GM21717 (cell line): ENCODE results near the gene CYP2E1.
"Not testable (repeated sequence)": the region's sequence is repeated elsewhere in the genome, so short reads cannot be mapped to it uniquely, and the experiment has no call there.

Source experiments
- ATAC-seq: cut with Tn5 transposase; IDR thresholded peaks from one replicate; pipeline ENCODE4 v1.9.1; 2021; ENCODE audit warnings: mild to moderate bottlenecking, moderate library complexity; ENCODE audit not compliant: unreplicated experiment

CYP2E1 gene

GRCh38 chr10:133528296-133528844 is 1.2 kb downstream of the CYP2E1 start:
- ATAC-seq = no peak

GRCh38 chr10:133528845-133529575 is 1.8 kb downstream of the CYP2E1 start:
- no peak for ATAC-seq

- no peak for ATAC-seq
Measured at GRCh38 chr10:133529576-133529946, 2.4 kb downstream of the CYP2E1 start.

GRCh38 chr10:133530506-133530905 is 3.3 kb downstream of the CYP2E1 start:
- no peak for ATAC-seq

- ATAC-seq = no peak
Measured at GRCh38 chr10:133532871-133533270, 5.7 kb downstream of the CYP2E1 start.

GRCh38 chr10:133534417-133534816 is 7.3 kb downstream of the CYP2E1 start:
- ATAC-seq = no peak

- ATAC-seq = no peak
Measured at GRCh38 chr10:133536198-133536597, 9.0 kb downstream of the CYP2E1 start.

- ATAC-seq = no peak
Measured at GRCh38 chr10:133537546-133538545, 10.7 kb downstream of the CYP2E1 start.

GRCh38 chr10:133541441-133541975 is 14.3 kb downstream of the CYP2E1 start:
- not testable (repeated sequence) for ATAC-seq

- ATAC-seq = no peak
Measured at GRCh38 chr10:133544506-133544905, 17.3 kb downstream of the CYP2E1 start.

GRCh38 chr10:133554600-133554999 is 27.4 kb downstream of the CYP2E1 start:
- ATAC-seq = no peak

- ATAC-seq = no peak
Measured at GRCh38 chr10:133555521-133555920, 28.4 kb downstream of the CYP2E1 start.

GRCh38 chr10:133557381-133557780 is 30.2 kb downstream of the CYP2E1 start:
- ATAC-seq = no peak

- no peak for ATAC-seq
Measured at GRCh38 chr10:133559216-133559615, 32.1 kb downstream of the CYP2E1 start.

- no peak for ATAC-seq
Measured at GRCh38 chr10:133564816-133565215, 37.7 kb downstream of the CYP2E1 start.

GRCh38 chr10:133565441-133566294 is 38.5 kb downstream of the CYP2E1 start, which contains the start of gene SYCE1:
TSS of gene SYCE1 (minus strand) at chr10:133565583. CDS start at chr10:133565529, 54 bp downstream.
- ATAC-seq = no peak

GRCh38 chr10:133567119-133567518 is 40.0 kb downstream of the CYP2E1 start:
- ATAC-seq = no peak

GRCh38 chr10:133567609-133568286 is 40.6 kb downstream of the CYP2E1 start:
- ATAC-seq = no peak

- ATAC-seq = no peak
Measured at GRCh38 chr10:133568287-133568614, 41.1 kb downstream of the CYP2E1 start.
